H1 (cell line): ENCODE data around the gene EXTL1. TPM values are rescaled to one million over a fixed set of nuclear protein-coding genes. Genes with fewer than 3 reads are reported as not detected.

ENCODE experiments used
- CTCF ChIA-PET: fragments of 300-600 bp; sonication (Branson Sonifier 250); formaldehyde crosslinking; loops from one replicate; lab custom pipeline; 2021; ENCODE audit not compliant: partially characterized antibody; lab: Charles Lee
- POLR2A ChIA-PET: fragments of 300-600 bp; sonication (Branson Sonifier 250); formaldehyde crosslinking; loops from one replicate; lab custom pipeline; 2021; ENCODE audit warnings: inconsistent platforms; ENCODE audit not compliant: partially characterized antibody; lab: Charles Lee
- DNase-seq, 2 experiments: peaks; one replicate each; pipeline versions ENCODE4 v3.0.0 to v3.0.0-alpha.2; 2010 to 2022; ENCODE audit warnings: low spot score in 2 of 2, low read depth in 1 of 2, mixed read lengths in 1 of 2
- FAIRE-seq: peaks from 2 replicates; lab custom pipeline; 2011; peaks lifted over from hg19 to GRCh38; lab: Jason Lieb, UNC
- H2AFZ ChIP-seq: 2 replicates; pipeline ENCODE4 v1.8.1; 2012; ENCODE audit warnings: low read length, inconsistent platforms
- H2AK5ac ChIP-seq: 2 replicates; pipeline ENCODE4 v1.6.1; 2013; ENCODE audit warnings: low read depth, low read length
- H2BK120ac ChIP-seq: replicated peaks from 2 replicates; pipeline ENCODE3; 2013; ENCODE audit warnings: low read depth, low read length, inconsistent platforms
- H2BK12ac ChIP-seq: 2 replicates; pipeline ENCODE4 v1.6.1; 2013; ENCODE audit warnings: low read depth, low read length
- H2BK15ac ChIP-seq: 2 replicates; pipeline ENCODE4 v1.6.1; 2013; ENCODE audit warnings: low read length
- H2BK20ac ChIP-seq: 2 replicates; pipeline ENCODE4 v1.6.1; 2013; ENCODE audit warnings: low read length
- H2BK5ac ChIP-seq: 2 replicates; pipeline ENCODE4 v1.6.1; 2013; ENCODE audit warnings: low read depth, low read length
- H3K14ac ChIP-seq: 2 replicates; pipeline ENCODE4 v1.6.1; 2013; ENCODE audit warnings: inconsistent platforms; ENCODE audit not compliant: insufficient read length
- H3K18ac ChIP-seq: 2 replicates; pipeline ENCODE4 v1.6.1; 2013; ENCODE audit warnings: low read length; ENCODE audit errors: extremely low read depth
- H3K23ac ChIP-seq: 2 replicates; pipeline ENCODE4 v1.6.1; 2013; ENCODE audit warnings: inconsistent platforms; ENCODE audit not compliant: insufficient read length
- H3K23me2 ChIP-seq: 2 replicates; pipeline ENCODE4 v1.6.1; 2013; ENCODE audit warnings: low read depth, low read length
- H3K27ac ChIP-seq: 2 replicates; pipeline ENCODE4 v1.6.1; 2011; ENCODE audit warnings: low read depth, low read length, inconsistent platforms
- H3K27me3 ChIP-seq, 4 experiments: replicated peaks in 1 of 4; 1 replicate in 1 of 4; 2 replicates in 3 of 4; pipeline versions ENCODE4 v1.6.1 to v1.8.1; 2011 to 2013; ENCODE audit warnings: low read length in 3 of 4, mild to moderate bottlenecking in 3 of 4, inconsistent platforms in 2 of 4, mixed read lengths in 2 of 4, moderate library complexity in 1 of 4; ENCODE audit not compliant: control insufficient read depth in 3 of 4, insufficient read depth in 3 of 4; ENCODE audit errors: extremely low read depth in 1 of 4
- H3K36me3 ChIP-seq, 4 experiments: 2 replicates each; pipeline versions ENCODE4 v1.6.1 to v1.8.1; 2011 to 2013; ENCODE audit warnings: mild to moderate bottlenecking in 4 of 4, low read length in 3 of 4, moderate library complexity in 2 of 4, control low read depth in 1 of 4, inconsistent platforms in 1 of 4; ENCODE audit not compliant: insufficient read depth in 4 of 4, control insufficient read depth in 2 of 4
- H3K4ac ChIP-seq: replicated peaks from 2 replicates; pipeline ENCODE3; 2013; ENCODE audit warnings: low read length, low read depth, mixed read lengths, inconsistent platforms; ENCODE audit not compliant: insufficient read length
- H3K4me1 ChIP-seq, 4 experiments: replicated peaks in 1 of 4; 1 replicate in 1 of 4; 2 replicates in 3 of 4; pipeline versions ENCODE4 v1.6.1 to v1.8.1; 2011 to 2013; ENCODE audit warnings: low read length in 3 of 4, inconsistent platforms in 2 of 4, mixed read lengths in 1 of 4; ENCODE audit not compliant: insufficient read depth in 4 of 4, control insufficient read depth in 3 of 4
- H3K4me2 ChIP-seq, 2 experiments: 2 replicates each; pipeline versions ENCODE4 v1.6.1 to v1.8.1; 2011 to 2013; ENCODE audit warnings: low read depth in 2 of 2, low read length in 2 of 2, control low read depth in 1 of 2, inconsistent platforms in 1 of 2, mild to moderate bottlenecking in 1 of 2; ENCODE audit not compliant: insufficient read depth in 1 of 2
- H3K4me3 ChIP-seq, 4 experiments: fragments of 200-600, 300-600 bp in 1 of 4; sonication (generic), shearing (Covaris generic), sonication (Bioruptor Twin) in 1 of 4; 2 replicates each; pipeline versions ENCODE4 v1.5.1 to v1.8.1; 2011 to 2016; ENCODE audit warnings: low read length in 4 of 4, low read depth in 3 of 4, control low read depth in 2 of 4, inconsistent platforms in 2 of 4, mild to moderate bottlenecking in 2 of 4, mixed read lengths in 1 of 4, moderate library complexity in 1 of 4; ENCODE audit not compliant: insufficient read depth in 2 of 4; ENCODE audit errors: extremely low read depth in 1 of 4
- H3K56ac ChIP-seq: replicated peaks from 2 replicates; pipeline ENCODE3; 2013; ENCODE audit warnings: low read depth, mild to moderate bottlenecking, mixed read lengths, low read length, inconsistent platforms; ENCODE audit not compliant: insufficient read length
- H3K79me1 ChIP-seq: 2 replicates; pipeline ENCODE4 v1.6.1; 2013; ENCODE audit warnings: low read depth, low read length, control low read depth
- H3K79me2 ChIP-seq, 2 experiments: 2 replicates each; pipeline versions ENCODE4 v1.6.1 to v1.8.1; 2012 to 2013; ENCODE audit warnings: low read length in 2 of 2, mild to moderate bottlenecking in 2 of 2, inconsistent platforms in 1 of 2; ENCODE audit not compliant: insufficient read depth in 2 of 2, control insufficient read depth in 1 of 2
- H3K9ac ChIP-seq, 4 experiments: replicated peaks in 1 of 4; 1 replicate in 1 of 4; 2 replicates in 3 of 4; pipeline versions ENCODE4 v1.6.1 to v1.8.1; 2011 to 2013; ENCODE audit warnings: low read depth in 3 of 4, low read length in 3 of 4, control low read depth in 2 of 4, mild to moderate bottlenecking in 2 of 4, moderate library complexity in 2 of 4, inconsistent platforms in 1 of 4; ENCODE audit errors: extremely low read depth in 1 of 4
- H3K9me3 ChIP-seq, 2 experiments: 2 replicates each; pipeline versions ENCODE4 v1.6.1 to v1.8.1; 2012 to 2013; ENCODE audit warnings: mild to moderate bottlenecking in 2 of 2, moderate library complexity in 2 of 2, control low read depth in 1 of 2, inconsistent platforms in 1 of 2, low read depth in 1 of 2, low read length in 1 of 2, mixed read lengths in 1 of 2; ENCODE audit not compliant: insufficient read depth in 2 of 2
- H4K20me1 ChIP-seq, 2 experiments: replicated peaks in 1 of 2; 2 replicates each; pipeline versions ENCODE3 to v1.8.1; 2011 to 2013; ENCODE audit warnings: inconsistent platforms in 2 of 2, low read length in 2 of 2, mild to moderate bottlenecking in 1 of 2; ENCODE audit not compliant: insufficient read depth in 2 of 2, control insufficient read depth in 1 of 2
- H4K5ac ChIP-seq: 2 replicates; pipeline ENCODE4 v1.6.1; 2013; ENCODE audit warnings: low read length, low read depth, mixed read lengths, inconsistent platforms; ENCODE audit not compliant: insufficient read length
- H4K8ac ChIP-seq: 2 replicates; pipeline ENCODE4 v1.8.0; 2013; ENCODE audit warnings: mild to moderate bottlenecking, moderate library complexity, low read length, inconsistent platforms; ENCODE audit not compliant: insufficient read depth; ENCODE audit errors: extremely low read depth
- H4K91ac ChIP-seq: replicated peaks from 2 replicates; pipeline ENCODE3; 2013; ENCODE audit warnings: low read length, mixed read lengths, inconsistent platforms; ENCODE audit not compliant: insufficient read length
- BRCA1 ChIP-seq: IDR thresholded peaks from 2 replicates; pipeline ENCODE4 v1.6.1; 2012; ENCODE audit warnings: low read depth, low read length, improper control_type of control experiment
- FOSL1 ChIP-seq: IDR thresholded peaks from 2 replicates; pipeline ENCODE4 v1.6.1; 2011; ENCODE audit warnings: mild to moderate bottlenecking, low read depth, low read length, moderate library complexity; ENCODE audit not compliant: insufficient read depth
- HDAC2 ChIP-seq, 2 experiments: fragments of 300-600 bp in 1 of 2; sonication (generic) in 1 of 2; IDR thresholded peaks; 2 replicates each; pipeline ENCODE4 v1.6.1; 2011 to 2012; ENCODE audit warnings: low read depth in 2 of 2, low read length in 2 of 2, mild to moderate bottlenecking in 2 of 2, moderate library complexity in 2 of 2, borderline replicate concordance in 1 of 2, inconsistent platforms in 1 of 2
- RXRA ChIP-seq: IDR thresholded peaks from 2 replicates; pipeline ENCODE4 v1.6.1; 2011; ENCODE audit warnings: low read depth, mild to moderate bottlenecking, low read length, moderate library complexity; ENCODE audit not compliant: insufficient read depth
- SP2 ChIP-seq: IDR thresholded peaks from 2 replicates; pipeline ENCODE4 v1.6.1; 2012; ENCODE audit warnings: mild to moderate bottlenecking, low read length, inconsistent platforms
- YY1 ChIP-seq: IDR thresholded peaks from 2 replicates; pipeline ENCODE4 v1.6.1; 2011; ENCODE audit warnings: low read depth, mild to moderate bottlenecking, low read length
- WGBS, 2 experiments: shearing (Covaris generic) in 1 of 2; methylation state at CpG; one replicate each; pipeline versions ENCODE4 v1.1.6 to v1.1.7; 2013 to 2015; ENCODE audit warnings: low lambda C conversion rate in 2 of 2, mixed read lengths in 2 of 2, inconsistent platforms in 1 of 2, low coverage in 1 of 2, missing lambda C conversion rate in 1 of 2; ENCODE audit not compliant: insufficient replicate concordance in 2 of 2, insufficient coverage in 1 of 2, insufficient read length in 1 of 2; ENCODE audit errors: extremely low coverage in 1 of 2, missing lambda C conversion rate in 1 of 2; 5-methylcytosine and 5-hydroxymethylcytosine counted together
- polyA plus RNA-seq, 7 experiments: library from polyadenylated mRNA; depleted of rRNA in 3 of 7; stranded (reverse) in 5 of 7; unstranded in 2 of 7; fragments of >200 nt in 5 of 7; fragments of 200-250 nt in 2 of 7; gene quantifications; 1 replicate in 5 of 7; 2 replicates in 1 of 7; 4 replicates in 1 of 7; pipeline versions ENCODE4 v1.2.1 to v1.2.3, GENCODE V29; 2011 to 2013; ENCODE audit warnings: missing spikeins in 2 of 7, mixed read lengths in 2 of 7
- total RNA-seq: library from RNA; stranded (reverse); fragmentation: NEBNext Ultra II Directional; extraction: Animal tissue kit (Norgen Biotek cat#: 25700); gene quantifications from 2 replicates; pipeline ENCODE4 v1.2.1, GENCODE V29; 2021

Gene EXTL1
- total and polyA plus RNA-seq, 2 of the 8 experiments (the other 6 are each of a cell fraction or from before 2014, with no cell fraction given), result 0.89 to 1.2 TPM

GRCh38 chr1:26005434-26006105, 16.0 kb upstream of the EXTL1 start:
- Histone ChIP-seq H3K4me1 (peaks cover 0 to under 1% (median under 1%) of the 10 kb centered on the region in 4 experiments; a peak in 6 of 7 replicates), H4K5ac (no peak overlapping the region), H2AK5ac (no peak overlapping the region), H4K8ac (no peak overlapping the region), H3K23me2 (no peaks in the 10 kb centered on the region), H3K4me2 (no peak overlapping the region), H3K79me2 (no peaks in the 10 kb centered on the region), H2BK15ac (no peak overlapping the region), H4K20me1 (no peaks in the 10 kb centered on the region), H2BK120ac (no peak overlapping the region), H3K27ac (no peak overlapping the region), H3K27me3 (no peaks in the 10 kb centered on the region), H3K56ac (no peak overlapping the region), H3K18ac (no peak overlapping the region), H4K91ac (no peak overlapping the region), H3K9me3 (no peaks in the 10 kb centered on the region), H3K14ac (no peak overlapping the region), H2BK5ac (no peak overlapping the region), H2BK12ac (no peak overlapping the region), H3K9ac (no peak overlapping the region), H2AFZ (no peak overlapping the region), H3K23ac (no peak overlapping the region), H3K4ac (no peak overlapping the region), H3K79me1 (no peaks in the 10 kb centered on the region), H2BK20ac (no peak overlapping the region), H3K36me3 (no peaks in the 10 kb centered on the region), H3K4me3 (no peak overlapping the region)
- WGBS, 2 experiments, result 95% methylated on average over 4 of the region's 4 CpGs; no CpG with 5 or more reads in 1 of the 2 experiments
- POLR2A ChIA-PET, result interaction anchor here (1.0 to 1.3 kb wide), 2 partner anchors 8 to 103 kb away, joined by 3 to 4 read pairs; partner anchors contain the start of gene PAFAH2
- no peak for FAIRE-seq
- DNase-seq, result no peak
- CTCF ChIA-PET, result interaction anchor here (1.9 to 20.0 kb wide), 4 partner anchors 8 to 104 kb away, joined by 5 to 330 read pairs (median 8); partner anchors contain the start of gene STMN1
- TF ChIP-seq FOSL1 (no peak), BRCA1 (no peak), SP2 (no peak), YY1 (no peak), RXRA (no peak), HDAC2 (IDR thresholded peaks at IDR 0.05; ENCODE audit: borderline replicate concordance in 1 of 2, low read depth in 2 of 2, low read length in 2 of 2) (no peak)
